Stimulated activated CD4-positive, alpha-beta T cell treated with anti-CD3 and anti-CD28 coated beads, Interleukin-12 subunit alpha, Interleukin-12 subunit beta, amount 100 ng/mL, for 48 hours (primary cell): ENCODE measurements around the gene ZNF692.
"Not testable (repeated sequence)": the region's sequence is repeated elsewhere in the genome, so short reads cannot be mapped to it uniquely, and the experiment has no call there.

Experiments used
- DNase-seq, 3 donors: peaks; one replicate each; pipeline ENCODE4 v3.0.0-alpha.2; 2020; ENCODE audit warnings: low read depth in 2 of 3, low spot score in 1 of 3

The ZNF692 gene

DNA sequence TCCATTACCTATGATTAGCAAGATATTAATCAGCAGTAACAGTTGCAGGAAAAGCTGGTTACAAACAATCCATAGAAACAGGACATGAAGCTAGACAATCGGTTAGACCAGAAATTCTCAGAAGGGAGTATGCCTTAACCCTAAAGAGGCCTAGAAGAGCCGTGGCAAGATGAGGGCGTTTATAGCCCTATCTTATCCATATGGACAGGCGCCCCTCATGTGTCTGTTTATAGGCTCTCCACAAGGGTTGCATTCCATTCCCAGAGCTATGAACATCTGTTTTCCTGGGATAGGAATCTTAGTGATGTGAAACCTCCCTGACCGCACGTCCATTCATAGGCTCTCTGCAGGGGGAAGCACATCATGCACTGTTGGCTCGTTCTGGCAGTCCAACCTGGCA, 23.5 kb upstream of the ZNF692 start:
- DNase-seq = not testable (repeated sequence)

DNA sequence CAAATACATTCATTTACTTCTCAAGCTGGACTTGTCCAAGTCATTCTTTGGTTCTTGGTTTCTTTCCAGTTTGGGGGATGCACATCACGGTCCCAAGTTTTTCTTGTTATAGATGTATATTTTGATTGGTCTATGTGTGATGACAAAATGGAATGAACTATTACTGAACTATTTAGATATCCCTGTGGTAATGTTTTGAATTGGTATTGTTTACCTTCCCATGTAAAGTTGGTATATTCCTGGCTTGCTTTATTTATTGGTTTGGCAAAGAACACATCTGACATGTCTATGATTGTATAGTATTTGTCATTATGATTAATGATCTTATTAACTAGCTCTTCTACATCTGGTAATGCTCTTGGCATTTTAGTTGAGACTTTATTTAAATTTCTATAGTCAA, 22.4 kb upstream of the ZNF692 start:
- DNase-seq = no peak

DNA sequence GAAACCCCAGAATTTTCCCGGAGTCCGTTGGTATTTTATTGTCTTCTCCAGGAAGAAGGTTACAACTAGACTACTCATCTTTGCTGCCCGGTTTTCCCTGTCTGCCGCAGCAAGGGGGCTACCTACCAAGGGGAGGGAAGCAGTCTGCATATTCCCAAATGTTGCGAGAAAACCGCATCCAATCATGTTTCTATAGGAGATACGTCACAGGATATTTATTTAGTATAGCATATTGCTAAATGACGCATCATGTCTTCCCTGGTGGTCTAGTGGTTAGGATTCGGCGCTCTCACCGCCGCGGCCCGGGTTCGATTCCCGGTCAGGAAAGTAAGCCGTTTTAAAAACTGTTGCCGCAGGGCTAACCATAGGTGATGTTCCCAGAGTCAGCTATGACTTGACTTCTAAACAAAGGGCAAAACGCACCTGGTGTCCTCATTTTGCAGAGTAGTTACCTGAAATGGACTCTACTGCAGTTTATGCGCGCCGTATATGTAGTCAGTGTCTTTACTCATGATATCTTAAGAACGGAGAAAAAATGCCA, 15.2 kb upstream of the ZNF692 start:
- DNase-seq = peak; percentile 68 to 80 (median 78)

DNA sequence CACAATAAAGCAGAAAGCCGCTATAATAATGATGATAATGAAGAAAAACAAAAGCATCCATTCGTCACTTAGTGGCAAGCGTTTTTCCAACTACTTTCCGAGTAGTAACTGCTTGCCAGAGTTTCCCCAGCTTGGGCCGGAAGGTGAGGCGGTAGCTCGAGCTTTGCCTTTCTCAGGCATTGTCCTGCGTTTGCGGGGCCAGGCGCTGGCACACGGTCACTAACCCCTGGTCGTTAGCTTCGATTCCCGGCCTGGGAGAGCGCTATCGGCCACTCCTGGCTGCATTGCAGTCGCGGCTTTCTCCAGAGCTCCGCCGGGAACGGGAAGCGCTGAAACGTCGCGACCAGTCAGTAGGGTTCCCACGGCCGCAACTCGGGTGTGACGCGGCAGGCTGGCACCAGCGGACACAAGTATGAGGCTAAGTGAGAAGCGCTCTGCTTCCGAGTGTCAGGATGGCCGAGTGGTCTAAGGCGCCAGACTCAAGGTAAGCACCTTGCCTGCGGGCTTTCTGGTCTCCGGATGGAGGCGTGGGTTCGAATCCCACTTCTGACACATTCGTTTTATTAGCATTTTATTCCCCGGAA, 14.6 kb upstream of the ZNF692 start:
- peak; percentile 91 to 99 (median 97) for DNase-seq

DNA sequence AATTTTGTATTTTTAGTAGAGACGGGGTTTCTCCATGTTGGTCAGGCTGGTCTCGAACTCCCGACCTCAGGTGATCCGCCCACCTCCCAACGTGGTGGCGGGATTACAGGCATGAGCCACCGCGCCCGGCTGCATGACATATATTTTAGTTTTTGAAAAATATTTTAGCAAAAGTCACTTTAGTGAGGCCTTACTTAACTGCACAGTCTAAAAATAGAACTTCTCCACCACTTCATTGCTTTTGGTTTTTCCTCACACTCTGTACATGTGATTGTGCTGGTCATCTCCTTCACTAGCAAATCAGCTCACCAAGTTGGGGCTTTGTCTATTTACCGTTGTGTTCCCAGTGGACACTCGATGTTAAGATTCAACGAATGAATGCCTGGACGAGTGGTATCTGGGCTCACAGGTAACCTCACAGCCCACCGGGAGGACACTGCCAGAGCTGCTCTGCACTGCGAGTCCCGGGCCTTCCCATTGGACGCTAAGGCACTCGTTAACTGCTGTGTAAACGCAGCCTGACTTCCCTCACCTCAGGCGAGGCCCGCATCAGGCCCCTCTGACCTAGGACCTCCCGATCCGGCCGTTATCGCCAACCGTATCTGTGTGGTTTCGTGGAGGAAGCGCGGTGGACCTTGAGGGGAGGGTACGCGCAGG, 14.0 kb upstream of the ZNF692 start:
- DNase-seq = peak; percentile 45 to 64 (median 49)

DNA sequence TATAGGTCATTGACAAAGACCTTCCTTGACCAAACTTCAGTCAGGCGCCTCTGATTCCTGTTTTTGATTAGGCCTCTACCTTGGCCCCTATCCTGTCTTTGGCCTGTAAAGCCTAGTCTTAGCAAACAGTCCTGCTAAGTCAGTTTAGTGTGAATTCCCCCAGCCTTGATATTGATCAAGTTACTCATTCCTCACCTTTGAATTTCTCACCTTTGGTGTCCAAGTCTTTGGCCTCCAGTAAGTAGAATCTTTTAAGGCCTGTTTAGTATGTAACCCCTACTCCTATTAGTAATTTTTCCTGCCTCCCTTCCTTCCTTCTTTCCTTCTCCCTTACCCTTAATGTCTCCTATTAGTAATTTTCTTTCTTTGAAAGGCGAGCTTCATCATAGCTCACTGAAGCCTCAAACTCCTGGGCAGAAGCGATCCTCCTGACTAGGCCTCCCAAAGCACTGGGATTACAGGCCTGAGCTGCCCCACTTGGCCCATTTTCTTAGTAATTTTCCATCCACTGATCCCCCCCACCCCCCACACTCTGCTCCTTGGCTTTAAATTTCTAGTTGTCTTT, 13.0 kb upstream of the ZNF692 start:
- DNase-seq = no peak

DNA sequence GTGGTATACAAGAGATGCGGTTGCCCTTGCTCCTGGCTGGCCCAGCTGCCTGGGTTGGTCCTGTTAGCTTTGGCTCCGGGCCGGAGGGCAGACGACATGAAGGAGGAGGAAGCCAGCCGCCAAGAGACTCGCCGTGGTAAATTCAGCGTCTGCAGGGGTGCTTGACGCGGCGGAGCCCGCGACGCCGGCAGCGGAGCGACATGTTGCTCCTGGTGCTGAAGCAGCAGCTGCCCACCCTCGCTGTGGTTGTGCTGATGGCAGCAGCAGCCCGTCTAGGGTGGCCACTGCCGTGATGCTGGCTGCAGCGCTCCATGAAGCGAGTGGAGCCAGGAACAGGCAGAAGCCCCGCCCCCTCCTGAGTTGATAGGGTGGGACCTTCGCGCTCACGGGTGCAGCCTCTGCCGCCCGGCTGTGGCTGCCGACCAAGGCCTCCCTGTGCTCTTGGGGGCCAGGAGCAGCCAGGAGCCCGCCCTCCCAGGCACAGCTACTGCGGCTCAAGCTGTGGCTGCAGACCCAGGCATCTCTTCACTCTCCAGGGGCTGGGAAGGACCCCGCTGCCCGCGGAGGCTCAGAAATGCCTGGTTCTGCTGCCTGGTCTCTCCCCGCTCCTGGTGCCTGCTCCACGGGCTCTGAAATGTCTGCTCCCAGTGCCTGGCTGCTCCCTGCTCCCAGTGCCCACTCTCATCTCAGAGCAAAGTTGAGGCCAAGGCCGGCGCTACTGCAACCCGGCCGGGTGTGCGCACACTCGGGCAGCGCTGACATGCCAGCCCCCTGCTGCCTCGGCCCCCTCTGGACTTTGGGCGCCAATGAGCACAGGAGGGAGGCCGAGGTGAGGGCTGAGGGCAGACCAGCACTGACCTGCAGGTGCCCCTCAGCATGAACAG, 4.4 kb upstream of the ZNF692 start:
- peak; percentile 54 to 81 (median 76) for DNase-seq

DNA sequence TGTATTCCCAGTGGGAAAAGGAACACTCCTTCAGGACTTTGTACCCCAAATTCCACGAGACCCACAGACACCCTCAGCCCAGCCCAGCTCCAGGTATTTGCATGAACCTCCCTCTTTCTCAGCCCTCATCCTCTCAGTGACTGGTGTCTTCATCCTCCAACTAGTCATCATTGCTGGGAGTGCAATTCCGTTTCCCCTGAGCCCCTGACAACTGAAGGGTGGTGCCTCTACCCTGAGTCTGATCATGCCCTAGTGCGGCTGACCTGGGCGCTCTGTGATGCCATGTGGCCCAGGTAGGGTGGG, 3.8 kb upstream of the ZNF692 start:
- DNase-seq = no peak

DNA sequence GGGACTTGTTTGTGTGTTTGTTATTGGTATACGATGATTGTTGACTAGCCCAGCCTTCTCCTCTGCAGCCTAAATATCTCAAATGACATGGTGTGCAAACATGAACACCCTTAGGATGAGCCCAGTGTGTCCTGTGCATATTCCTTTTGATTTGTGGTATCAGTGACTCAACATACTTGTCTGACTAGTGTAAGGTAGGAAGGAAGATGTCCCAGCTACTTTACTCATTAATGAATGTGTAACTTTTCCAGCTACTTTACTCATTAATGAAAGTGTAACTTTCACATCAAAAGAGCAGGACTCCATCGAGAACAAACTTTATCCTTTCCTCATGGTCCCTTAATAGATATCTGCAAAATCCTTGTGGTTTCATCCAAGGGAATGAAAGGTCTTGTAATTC, 2.7 kb upstream of the ZNF692 start:
- no peak for DNase-seq

DNA sequence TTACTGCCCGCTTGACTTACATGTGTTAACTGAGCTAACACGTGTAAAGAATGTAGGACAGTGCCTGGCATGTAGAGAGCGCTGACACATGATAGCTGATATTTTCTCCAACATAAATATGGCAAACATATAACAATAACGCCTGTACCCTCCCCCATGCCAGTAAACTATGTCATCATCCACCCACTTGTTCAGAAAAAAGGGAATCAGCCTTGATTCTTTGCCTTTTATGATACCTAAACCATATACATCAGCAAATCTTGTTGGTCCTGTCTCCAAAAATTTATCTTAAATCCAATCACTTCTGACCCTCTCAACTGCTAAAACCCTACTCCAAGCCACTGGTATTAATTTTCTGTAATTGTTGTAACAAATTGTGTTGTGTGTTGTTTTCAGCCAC, 1.1 kb upstream of the ZNF692 start:
- DNase-seq = no peak

DNA sequence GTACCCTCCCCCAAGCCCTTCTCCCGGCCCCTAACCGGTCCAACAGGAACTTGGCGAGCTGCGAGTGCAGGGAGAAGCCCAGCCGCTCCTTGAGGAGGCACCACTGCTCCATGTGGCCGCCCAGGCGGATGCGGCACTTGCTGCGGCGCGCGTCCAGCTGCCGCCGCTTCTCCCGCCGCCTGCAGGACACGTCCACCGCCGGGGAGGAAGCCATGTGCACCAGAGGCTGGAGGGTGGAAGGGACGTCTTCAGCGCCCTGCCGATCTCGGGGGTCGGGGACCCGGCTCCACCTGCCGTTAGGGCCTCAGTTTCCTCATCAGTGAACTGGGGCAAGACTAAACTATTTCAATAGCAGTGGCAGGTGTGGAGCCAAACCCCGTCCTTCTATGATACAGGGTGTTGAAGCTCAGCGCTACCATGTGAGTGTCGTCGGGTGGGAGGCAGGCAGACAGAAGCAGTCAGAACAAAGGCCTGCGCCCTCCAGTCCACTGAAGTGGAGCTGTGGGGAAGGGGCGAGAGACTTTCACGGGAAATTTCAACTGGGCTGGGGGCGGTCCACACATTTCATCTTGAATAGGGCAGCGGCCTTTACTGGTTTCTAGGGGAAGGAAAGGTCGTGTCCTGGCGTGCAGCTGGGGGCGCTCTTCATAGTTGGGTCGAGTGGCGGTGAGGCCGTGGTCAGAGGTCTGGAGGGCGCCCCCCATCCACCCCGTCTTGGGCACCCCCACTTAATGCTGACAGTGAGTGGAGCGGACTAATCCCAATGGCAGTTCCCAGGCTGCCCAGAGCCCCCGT, 592 bp downstream of the ZNF692 start:
- DNase-seq = no peak

DNA sequence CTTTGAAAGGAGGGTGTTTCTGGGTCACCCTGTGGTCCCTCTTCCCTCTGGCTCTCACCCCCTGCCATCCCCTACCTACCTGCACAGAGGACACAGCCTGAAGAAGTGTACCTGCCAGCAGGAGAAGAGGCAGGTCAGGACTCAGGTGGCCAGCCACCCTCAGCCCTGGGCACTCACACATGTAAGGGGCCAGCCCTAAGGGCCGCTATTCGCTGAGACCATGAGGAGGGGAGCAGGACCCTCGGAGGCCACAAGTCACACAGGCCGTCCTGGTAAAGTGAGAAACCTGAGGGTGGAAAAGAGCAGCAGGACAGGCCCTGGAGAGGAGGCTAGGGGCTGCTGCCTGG, 1.2 kb downstream of the ZNF692 start:
- no peak for DNase-seq

DNA sequence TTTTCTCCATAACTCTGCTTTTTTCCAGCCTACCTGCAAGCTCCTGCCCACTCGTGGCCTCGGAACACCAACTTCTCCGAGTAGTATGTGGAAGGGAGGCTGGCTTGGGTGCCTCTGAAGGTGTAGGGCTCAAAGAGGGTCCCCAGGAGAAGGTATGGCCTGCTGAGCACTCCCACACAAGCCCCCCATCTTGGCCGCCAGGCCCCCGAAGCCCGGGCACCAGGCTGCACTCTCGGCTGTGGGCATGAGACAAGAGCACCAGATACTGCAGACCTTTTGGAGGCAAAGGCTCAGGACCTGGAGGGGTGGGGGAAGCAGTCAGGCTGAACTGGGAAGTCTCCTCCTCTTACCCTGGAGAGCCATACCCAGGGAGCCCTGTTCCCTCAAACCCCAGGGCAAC, 1.7 kb downstream of the ZNF692 start:
- no peak for DNase-seq

DNA sequence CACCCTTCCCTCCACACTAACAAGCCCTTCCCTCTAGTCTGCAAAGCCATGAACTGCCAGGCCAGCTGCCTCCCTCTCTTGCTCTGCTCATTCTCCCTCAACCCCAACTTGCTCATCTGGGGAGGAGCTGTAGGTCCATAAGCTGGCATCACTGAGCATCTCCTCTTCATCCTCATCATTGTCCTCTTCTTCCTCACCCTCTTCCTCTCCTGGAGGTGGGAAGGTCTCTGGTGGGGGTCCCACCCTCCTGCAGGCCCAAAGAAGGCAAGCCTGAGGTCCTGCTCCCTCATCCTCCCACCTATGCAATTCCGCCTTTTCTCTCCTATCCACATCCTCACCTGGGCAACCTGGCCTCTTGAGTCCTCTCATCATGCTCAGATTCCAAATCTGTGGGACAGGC, 2.7 kb downstream of the ZNF692 start:
- no peak for DNase-seq

DNA sequence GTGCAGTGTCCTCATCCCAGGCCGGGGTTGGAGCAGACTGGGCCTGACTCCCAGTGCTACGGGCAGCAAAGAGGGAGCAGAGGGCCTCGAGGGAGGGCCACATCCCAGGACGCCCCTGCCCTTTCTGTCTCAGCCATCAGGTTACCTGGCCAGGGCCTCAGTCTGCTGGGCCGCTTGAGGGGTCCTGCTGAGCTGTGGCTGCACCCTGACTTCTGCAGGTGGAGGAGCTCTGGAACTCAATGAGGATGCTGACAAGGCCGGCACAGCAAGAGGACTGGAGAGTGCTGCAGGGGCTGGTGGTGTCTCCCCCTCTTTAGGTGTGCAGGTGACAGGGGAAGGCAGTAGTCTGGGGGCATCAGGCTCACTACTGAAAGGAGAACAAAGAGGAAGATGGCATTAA, 3.3 kb downstream of the ZNF692 start:
- no peak for DNase-seq

DNA sequence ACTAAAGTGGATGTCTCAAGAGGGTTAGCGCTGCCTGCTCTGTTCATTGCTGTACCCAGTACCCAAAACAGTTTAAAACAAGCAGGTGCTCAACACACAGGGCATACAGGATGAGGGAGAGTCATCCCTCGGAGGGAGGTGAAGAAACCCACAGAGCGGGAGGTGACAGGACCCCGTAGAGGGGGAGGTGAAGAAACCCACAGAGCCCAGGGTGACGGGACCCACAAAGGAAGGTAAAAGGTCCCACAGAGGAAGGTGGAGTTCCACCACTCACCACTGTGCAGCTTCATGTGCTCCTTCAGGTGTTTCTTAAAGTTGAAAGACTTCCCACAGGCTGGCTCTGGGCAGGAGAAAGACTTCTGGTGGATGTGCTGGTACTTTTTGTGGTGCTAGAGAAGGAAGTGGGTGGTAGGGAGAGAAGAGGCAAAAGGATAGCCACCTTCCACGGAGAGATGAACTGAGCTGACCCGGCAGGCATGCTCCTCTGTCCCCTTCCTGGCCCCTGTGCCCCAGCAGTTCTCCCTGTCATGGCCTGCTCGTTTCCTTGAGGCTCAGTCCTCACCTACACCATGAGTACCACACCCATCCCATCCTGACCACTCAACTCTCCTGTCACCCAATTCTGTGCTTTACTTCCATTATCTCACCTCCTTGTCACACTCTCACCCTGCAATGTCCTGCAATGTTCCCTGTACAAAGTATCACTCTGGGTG, 5.1 kb downstream of the ZNF692 start:
- no peak for DNase-seq

DNA sequence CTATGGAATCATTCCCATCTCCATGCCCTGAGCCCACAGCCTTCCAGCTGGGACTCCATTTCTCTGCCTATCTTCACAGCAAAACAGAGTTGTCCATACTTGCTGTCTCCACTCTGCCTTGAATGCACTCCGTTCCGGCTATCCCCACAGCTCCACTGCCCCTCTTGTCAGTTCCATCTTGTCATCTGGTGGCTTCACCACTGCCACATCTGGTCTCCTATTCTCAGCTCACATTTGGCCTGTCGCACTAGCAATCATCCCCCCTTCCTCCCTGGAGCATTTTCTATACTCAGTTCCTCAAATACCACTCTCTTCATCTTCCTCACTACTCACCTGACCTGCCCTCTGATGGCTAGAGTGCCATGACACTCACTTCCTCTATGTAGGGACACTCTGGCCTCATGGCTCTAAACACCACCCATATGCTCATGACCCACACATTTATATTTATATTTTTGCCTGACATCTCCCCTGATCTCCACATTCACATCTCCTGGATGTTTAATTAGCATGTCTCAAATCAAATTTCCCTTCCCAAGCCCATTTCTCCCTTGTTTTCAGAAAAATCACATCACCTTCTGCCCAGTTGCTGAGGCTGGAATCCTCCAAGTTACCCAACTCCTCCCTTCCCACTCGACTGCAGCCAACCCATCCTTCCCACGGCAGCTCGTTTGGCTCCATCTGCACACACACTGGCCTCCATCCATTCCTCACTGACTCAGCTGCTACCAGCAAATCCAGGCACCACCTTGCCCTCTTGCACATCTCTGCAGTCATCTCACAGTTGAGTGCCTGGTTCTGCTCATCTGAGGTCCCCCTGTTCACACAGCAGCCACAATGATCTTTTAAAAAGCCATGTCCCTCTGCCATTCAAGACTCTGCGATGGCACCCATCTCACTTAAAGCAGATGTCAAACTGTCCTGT, 6.1 kb downstream of the ZNF692 start:
- no peak for DNase-seq

DNA sequence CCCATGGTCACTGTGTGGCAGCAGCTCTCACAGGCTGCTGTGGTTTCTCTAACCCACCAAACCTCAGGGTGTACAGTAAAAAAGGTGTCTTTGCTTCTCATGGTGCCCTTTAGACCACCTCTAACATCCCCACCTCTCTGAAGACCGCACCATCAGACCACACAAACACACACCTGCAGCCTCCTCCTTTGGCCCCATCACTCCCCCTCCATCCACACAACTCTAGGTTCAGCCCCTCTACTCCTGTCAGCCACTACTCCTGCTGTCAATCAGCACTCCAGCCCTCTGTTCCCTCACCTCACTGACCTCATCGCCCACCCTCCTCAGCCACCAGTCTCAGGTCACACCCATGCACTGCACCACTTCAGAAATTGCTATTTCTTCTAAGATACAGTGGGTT, 7.5 kb downstream of the ZNF692 start:
- no peak for DNase-seq

DNA sequence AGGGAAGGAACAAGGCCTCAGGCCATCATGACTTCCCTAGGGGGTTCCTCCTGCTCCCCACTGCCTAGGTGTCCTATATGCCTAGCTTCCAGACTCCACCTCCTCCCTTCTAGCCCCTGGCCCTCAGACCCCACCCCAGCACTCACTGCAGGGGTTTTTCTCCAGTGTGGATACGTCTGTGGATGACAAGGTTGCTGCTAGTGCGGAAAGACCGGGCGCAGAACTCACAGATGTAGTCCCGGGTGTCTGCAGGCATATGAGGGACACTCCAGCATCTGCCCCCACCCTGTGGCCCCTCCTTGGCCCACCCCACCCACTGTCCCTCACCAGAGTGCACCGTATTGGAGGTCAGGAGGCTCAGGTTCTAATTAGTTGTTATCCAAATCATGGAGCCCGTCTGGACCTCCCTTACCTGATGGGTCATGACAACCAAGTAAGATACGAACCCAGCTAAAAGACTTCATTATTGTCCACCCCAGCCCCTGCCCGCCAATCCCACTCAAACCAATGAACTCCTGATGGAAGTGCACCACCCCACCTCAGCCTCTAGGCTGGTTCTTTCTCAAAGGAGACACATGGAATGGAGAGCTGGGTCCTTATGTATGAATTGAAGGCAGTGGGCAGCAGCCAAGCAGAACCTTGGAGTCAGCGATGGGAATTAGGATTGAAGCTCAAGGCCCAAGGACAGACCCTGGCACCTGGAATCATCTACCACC, 8.2 kb downstream of the ZNF692 start:
- no peak for DNase-seq
